ENCODE results near the gene TNFRSF8. TPM values are rescaled to one million over a fixed set of nuclear protein-coding genes. Genes with fewer than 3 reads are reported as not detected.

TNFRSF8 gene
- total and polyA plus RNA-seq, 9 of the 15 experiments (the other 6 are each of a cell fraction or from before 2014, with no cell fraction given) = 3.5 to 38.4 (median 17.1) TPM

DNA sequence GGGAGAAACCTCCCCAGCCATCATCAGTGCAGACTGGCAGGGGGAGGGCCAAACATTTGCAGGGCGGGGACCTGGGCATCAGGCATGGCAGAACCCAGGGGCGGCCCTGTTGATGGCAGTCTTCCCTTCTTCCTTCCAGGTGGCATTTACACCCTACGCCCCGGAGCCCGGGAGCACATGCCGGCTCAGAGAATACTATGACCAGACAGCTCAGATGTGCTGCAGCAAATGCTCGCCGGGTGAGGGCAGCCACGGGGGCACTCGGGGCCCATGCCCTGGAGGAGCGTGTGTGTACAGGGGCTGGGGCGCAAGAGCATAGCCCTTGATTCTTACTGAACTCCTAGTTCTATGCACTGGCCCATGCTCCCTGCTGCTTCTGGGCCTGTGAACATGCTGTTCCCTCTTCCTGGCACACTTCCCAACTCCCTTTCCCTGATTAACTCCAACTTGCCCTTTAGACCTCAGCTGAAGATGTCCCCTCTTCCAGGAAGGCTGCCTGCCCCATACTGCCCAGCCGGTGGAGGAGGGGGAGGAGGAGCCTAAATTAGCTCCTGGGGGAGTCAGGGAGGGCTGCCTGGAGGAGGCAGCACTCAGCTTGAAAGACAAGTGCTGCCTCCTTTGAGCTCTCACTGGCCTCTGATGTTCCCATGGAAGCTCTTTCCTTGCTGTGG, 125.7 kb downstream of the TNFRSF8 start (continued):
- TF ChIP-seq, protein P1, sequence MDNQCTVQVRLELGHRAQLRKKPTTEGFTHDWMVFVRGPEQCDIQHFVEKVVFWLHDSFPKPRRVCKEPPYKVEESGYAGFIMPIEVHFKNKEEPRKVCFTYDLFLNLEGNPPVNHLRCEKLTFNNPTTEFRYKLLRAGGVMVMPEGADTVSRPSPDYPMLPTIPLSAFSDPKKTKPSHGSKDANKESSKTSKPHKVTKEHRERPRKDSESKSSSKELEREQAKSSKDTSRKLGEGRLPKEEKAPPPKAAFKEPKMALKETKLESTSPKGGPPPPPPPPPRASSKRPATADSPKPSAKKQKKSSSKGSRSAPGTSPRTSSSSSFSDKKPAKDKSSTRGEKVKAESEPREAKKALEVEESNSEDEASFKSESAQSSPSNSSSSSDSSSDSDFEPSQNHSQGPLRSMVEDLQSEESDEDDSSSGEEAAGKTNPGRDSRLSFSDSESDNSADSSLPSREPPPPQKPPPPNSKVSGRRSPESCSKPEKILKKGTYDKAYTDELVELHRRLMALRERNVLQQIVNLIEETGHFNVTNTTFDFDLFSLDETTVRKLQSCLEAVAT (IDR thresholded peaks at IDR 0.05) = no peak
- TF ChIP-seq, protein P2, sequence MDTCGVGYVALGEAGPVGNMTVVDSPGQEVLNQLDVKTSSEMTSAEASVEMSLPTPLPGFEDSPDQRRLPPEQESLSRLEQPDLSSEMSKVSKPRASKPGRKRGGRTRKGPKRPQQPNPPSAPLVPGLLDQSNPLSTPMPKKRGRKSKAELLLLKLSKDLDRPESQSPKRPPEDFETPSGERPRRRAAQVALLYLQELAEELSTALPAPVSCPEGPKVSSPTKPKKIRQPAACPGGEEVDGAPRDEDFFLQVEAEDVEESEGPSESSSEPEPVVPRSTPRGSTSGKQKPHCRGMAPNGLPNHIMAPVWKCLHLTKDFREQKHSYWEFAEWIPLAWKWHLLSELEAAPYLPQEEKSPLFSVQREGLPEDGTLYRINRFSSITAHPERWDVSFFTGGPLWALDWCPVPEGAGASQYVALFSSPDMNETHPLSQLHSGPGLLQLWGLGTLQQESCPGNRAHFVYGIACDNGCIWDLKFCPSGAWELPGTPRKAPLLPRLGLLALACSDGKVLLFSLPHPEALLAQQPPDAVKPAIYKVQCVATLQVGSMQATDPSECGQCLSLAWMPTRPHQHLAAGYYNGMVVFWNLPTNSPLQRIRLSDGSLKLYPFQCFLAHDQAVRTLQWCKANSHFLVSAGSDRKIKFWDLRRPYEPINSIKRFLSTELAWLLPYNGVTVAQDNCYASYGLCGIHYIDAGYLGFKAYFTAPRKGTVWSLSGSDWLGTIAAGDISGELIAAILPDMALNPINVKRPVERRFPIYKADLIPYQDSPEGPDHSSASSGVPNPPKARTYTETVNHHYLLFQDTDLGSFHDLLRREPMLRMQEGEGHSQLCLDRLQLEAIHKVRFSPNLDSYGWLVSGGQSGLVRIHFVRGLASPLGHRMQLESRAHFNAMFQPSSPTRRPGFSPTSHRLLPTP (IDR thresholded peaks at IDR 0.05; ENCODE audit: borderline replicate concordance, extremely low read depth, insufficient read length) = peak; percentile 69
- TF ChIP-seq RBM25 (IDR thresholded peaks at IDR 0.05; ENCODE audit: low read depth, low read length, severe bottlenecking) (peak; percentile 95), BCOR (IDR thresholded peaks at IDR 0.05) (peak; percentile 85; the same call in 1 of the 2 replicates), RCOR1 (IDR thresholded peaks at IDR 0.05; ENCODE audit: borderline replicate concordance in 1 of 2, low read depth in 2 of 2, low read length in 2 of 2) (peak in 1 of 2 experiments; percentile 20; a peak in 1 of 4 replicates)
